IMR-90 (cell line): Measurements from ENCODE around the gene AGMO. TPM values are rescaled to one million over a fixed set of nuclear protein-coding genes. Genes with fewer than 3 reads are reported as not detected.

ENCODE experiments used
- ATAC-seq: fragments of 200-7000 bp; cut with Tn5 transposase; 2 replicates; pipeline ENCODE4 v1.9.1; 2020; ENCODE audit warnings: low read depth, mild to moderate bottlenecking, moderate library complexity
- BruUV-seq: library from RNA; stranded (reverse); fragments of 400-500 nt; replicated peaks from 2 replicates; lab custom pipeline; 2021; lab: Mats Ljungman, UMichigan
- CTCF ChIA-PET: fragments of 300-600 bp; formaldehyde crosslinking; extraction: SDS; loops from one replicate; lab custom pipeline; 2021; ENCODE audit warnings: antibody characterized with exemption; lab: Yijun Ruan, JAX
- POLR2A ChIA-PET: fragments of 300-600 bp; sonication (Branson Sonifier 250); formaldehyde crosslinking; loops from one replicate; lab custom pipeline; 2022; ENCODE audit warnings: antibody characterized with exemption; ENCODE audit not compliant: unreplicated experiment; lab: Charles Lee
- DNase-seq: peaks from one replicate; pipeline ENCODE4 v3.0.0; 2013
- H2AFZ ChIP-seq: replicated peaks from 2 replicates; pipeline ENCODE3; 2013; ENCODE audit warnings: low read length, mild to moderate bottlenecking; ENCODE audit not compliant: poor library complexity
- H2AK5ac ChIP-seq: 2 replicates; pipeline ENCODE4 v1.6.1; 2013; ENCODE audit warnings: low read depth, low read length, inconsistent platforms
- H2AK9ac ChIP-seq: replicated peaks from 2 replicates; pipeline ENCODE3; 2013; ENCODE audit warnings: mild to moderate bottlenecking, low read depth, low read length, moderate library complexity; ENCODE audit not compliant: poor library complexity
- H2BK120ac ChIP-seq: 2 replicates; pipeline ENCODE4 v1.6.1; 2013; ENCODE audit warnings: low read depth, low read length, inconsistent platforms
- H2BK15ac ChIP-seq: 3 replicates; pipeline ENCODE4 v1.6.1; 2013; ENCODE audit warnings: low read depth, low read length, inconsistent platforms
- H2BK20ac ChIP-seq: 2 replicates; pipeline ENCODE4 v1.6.1; 2013; ENCODE audit warnings: low read depth, mild to moderate bottlenecking, inconsistent platforms, low read length, moderate library complexity
- H2BK5ac ChIP-seq: 2 replicates; pipeline ENCODE4 v1.6.1; 2013; ENCODE audit warnings: mild to moderate bottlenecking, low read depth, low read length, inconsistent platforms; ENCODE audit not compliant: poor library complexity, severe bottlenecking
- H3K14ac ChIP-seq: replicated peaks from 2 replicates; pipeline ENCODE4 v1.6.1; 2013; ENCODE audit warnings: low read depth, low read length, inconsistent platforms
- H3K18ac ChIP-seq: 2 replicates; pipeline ENCODE4 v1.6.1; 2013; ENCODE audit warnings: low read depth, low read length, control low read depth
- H3K23ac ChIP-seq: 2 replicates; pipeline ENCODE4 v1.6.1; 2013; ENCODE audit warnings: low read depth, low read length, inconsistent platforms
- H3K27ac ChIP-seq: 2 replicates; pipeline ENCODE4 v1.5.1; 2013; ENCODE audit warnings: mild to moderate bottlenecking, control low read depth, low read length; ENCODE audit not compliant: insufficient read depth
- H3K27me3 ChIP-seq: 2 replicates; pipeline ENCODE4 v1.6.1; 2013; ENCODE audit warnings: low read length; ENCODE audit not compliant: control insufficient read depth, insufficient read depth
- H3K36me3 ChIP-seq: 2 replicates; pipeline ENCODE4 v1.6.1; 2013; ENCODE audit warnings: low read length, mixed read lengths; ENCODE audit not compliant: control insufficient read depth, insufficient read depth
- H3K4ac ChIP-seq: 2 replicates; pipeline ENCODE4 v1.6.1; 2013; ENCODE audit warnings: low read depth, low read length, inconsistent platforms
- H3K4me1 ChIP-seq: 2 replicates; pipeline ENCODE4 v1.6.1; 2013; ENCODE audit warnings: low read length, mixed read lengths; ENCODE audit not compliant: control insufficient read depth, insufficient read depth
- H3K4me2 ChIP-seq: 2 replicates; pipeline ENCODE4 v1.6.1; 2013; ENCODE audit warnings: low read depth, mild to moderate bottlenecking, control low read depth, low read length, moderate library complexity
- H3K4me3 ChIP-seq: 2 replicates; pipeline ENCODE4 v1.5.1; 2013; ENCODE audit warnings: low read depth, mild to moderate bottlenecking, control low read depth, low read length, moderate library complexity; ENCODE audit not compliant: insufficient read depth
- H3K56ac ChIP-seq: 2 replicates; pipeline ENCODE4 v1.6.1; 2013; ENCODE audit warnings: low read length, inconsistent platforms; ENCODE audit not compliant: insufficient read depth; ENCODE audit errors: extremely low read depth
- H3K79me1 ChIP-seq, 2 experiments: 2 replicates each; pipeline ENCODE4 v1.6.1; 2013; ENCODE audit warnings: low read length in 2 of 2, inconsistent platforms in 1 of 2, low read depth in 1 of 2
- H3K9ac ChIP-seq: 2 replicates; pipeline ENCODE4 v1.6.1; 2013; ENCODE audit warnings: low read depth, low read length, control low read depth
- H3K9me1 ChIP-seq: 2 replicates; pipeline ENCODE4 v1.6.1; 2013; ENCODE audit warnings: low read length, inconsistent platforms; ENCODE audit not compliant: insufficient read depth
- H3K9me3 ChIP-seq: 2 replicates; pipeline ENCODE4 v1.6.1; 2013; ENCODE audit warnings: low read length; ENCODE audit not compliant: control insufficient read depth, insufficient read depth
- H4K20me1 ChIP-seq: 2 replicates; pipeline ENCODE4 v1.6.1; 2013; ENCODE audit warnings: low read length, inconsistent platforms; ENCODE audit not compliant: insufficient read depth
- H4K5ac ChIP-seq: 2 replicates; pipeline ENCODE4 v1.6.1; 2013; ENCODE audit warnings: mild to moderate bottlenecking, low read depth, low read length, control low read depth
- H4K8ac ChIP-seq, 2 experiments: 2 replicates each; pipeline ENCODE4 v1.6.1; 2013; ENCODE audit warnings: low read depth in 2 of 2, low read length in 2 of 2, control low read depth in 1 of 2, inconsistent platforms in 1 of 2
- H4K91ac ChIP-seq: 2 replicates; pipeline ENCODE4 v1.6.1; 2013; ENCODE audit warnings: low read depth, low read length, inconsistent platforms; ENCODE audit not compliant: insufficient read depth
- BHLHE40 ChIP-seq: fragments of 150-350 bp; IDR thresholded peaks from 2 replicates; pipeline ENCODE4 v1.6.1; 2016; ENCODE audit warnings: mild to moderate bottlenecking, low read depth, low read length
- CEBPB ChIP-seq: IDR thresholded peaks from 2 replicates; pipeline ENCODE4 v1.6.1; 2012; ENCODE audit warnings: low read depth, low read length, improper control_type of control experiment
- CHD1 ChIP-seq: IDR thresholded peaks from 2 replicates; pipeline ENCODE4 v1.6.1; 2012; ENCODE audit warnings: low read depth, low read length, improper control_type of control experiment
- FOS ChIP-seq: fragments of 150-350 bp; IDR thresholded peaks from 2 replicates; pipeline ENCODE4 v1.6.1; 2016; ENCODE audit warnings: low read depth, low read length
- MAFK ChIP-seq: IDR thresholded peaks from 2 replicates; pipeline ENCODE4 v1.6.1; 2012; ENCODE audit warnings: low read depth, low read length, improper control_type of control experiment
- MAZ ChIP-seq: IDR thresholded peaks from 2 replicates; pipeline ENCODE4 v1.6.1; 2012; ENCODE audit warnings: low read depth, mild to moderate bottlenecking, low read length, improper control_type of control experiment, moderate library complexity, borderline replicate concordance
- MXI1 ChIP-seq: IDR thresholded peaks from 2 replicates; pipeline ENCODE4 v1.6.1; 2012; ENCODE audit warnings: low read depth, mild to moderate bottlenecking, low read length, moderate library complexity, borderline replicate concordance
- NFE2L2 ChIP-seq: fragments of 150-350 bp; IDR thresholded peaks from 2 replicates; pipeline ENCODE4 v1.6.1; 2016; ENCODE audit warnings: low read depth, mild to moderate bottlenecking, low read length
- POLR2A ChIP-seq: IDR thresholded peaks from 2 replicates; pipeline ENCODE4 v1.6.1; 2012; ENCODE audit warnings: mild to moderate bottlenecking, low read depth, low read length
- RAD21 ChIP-seq: IDR thresholded peaks from 2 replicates; pipeline ENCODE4 v1.6.1; 2012; ENCODE audit warnings: low read length, improper control_type of control experiment
- RCOR1 ChIP-seq: IDR thresholded peaks from 2 replicates; pipeline ENCODE4 v1.6.1; 2012; ENCODE audit warnings: mild to moderate bottlenecking, low read length, improper control_type of control experiment; ENCODE audit not compliant: insufficient replicate concordance
- RFX5 ChIP-seq: IDR thresholded peaks from 2 replicates; pipeline ENCODE4 v1.8.0; 2012; ENCODE audit warnings: low read depth, mild to moderate bottlenecking, low read length, moderate library complexity
- SMC3 ChIP-seq: fragments of 150-350 bp; IDR thresholded peaks from 2 replicates; pipeline ENCODE4 v1.6.1; 2016; ENCODE audit warnings: low read depth, mild to moderate bottlenecking, antibody characterized with exemption, low read length, moderate library complexity
- WGBS, 2 experiments: methylation state at CpG; one replicate each; pipeline versions ENCODE4 v1.1.5 to v1.1.7; 2013; ENCODE audit warnings: missing lambda C conversion rate in 2 of 2; ENCODE audit not compliant: insufficient read length in 1 of 2; ENCODE audit errors: extremely low coverage in 2 of 2; 5-methylcytosine and 5-hydroxymethylcytosine counted together
- dilution Hi-C: fragments of 300-500 bp; cut with HindIII; formaldehyde crosslinking; loops from one replicate; pipeline ENCODE4 v1.14.3; 2018; ENCODE audit warnings: low sequenced_read_pairs; ENCODE audit not compliant: unreplicated experiment
- in situ Hi-C: fragments of 300-500 bp; cut with MboI; formaldehyde crosslinking; loops from 3 replicates; pipeline ENCODE4 v1.14.3; 2019; ENCODE audit warnings: low sequenced_read_pairs, inconsistent platforms, mixed read lengths
- intact Hi-C: fragments of 100-400 bp; cut with micrococcal nuclease; formaldehyde crosslinking; loops from 2 replicates; pipeline ENCODE4 v1.10.0; 2022
- polyA plus RNA-seq, 3 experiments: library from polyadenylated mRNA; depleted of rRNA; stranded (reverse); fragments of >200 nt; gene quantifications; 2 replicates each; pipeline ENCODE4 v1.2.3, GENCODE V29; 2012; ENCODE audit warnings: low replicate concordance in 1 of 3
- total RNA-seq: library from RNA; depleted of rRNA; stranded (reverse); fragments of >200 nt; gene quantifications from 2 replicates; pipeline ENCODE4 v1.2.3, GENCODE V29; 2012
- TF ChIP-seq, protein P1 (sequence below): fragments of 150-350 bp; IDR thresholded peaks from 2 replicates; pipeline ENCODE4 v1.6.1; 2017; ENCODE audit warnings: mild to moderate bottlenecking, antibody characterized with exemption, low read length, low read depth
- TF ChIP-seq, protein P2 (sequence below): conservative IDR thresholded peaks from 2 replicates; pipeline ENCODE4 v1.5.1; 2012; ENCODE audit warnings: mild to moderate bottlenecking, low read depth, low read length, improper control_type of control experiment
- TF ChIP-seq, protein P3 (sequence below): fragments of 150-350 bp; IDR thresholded peaks from 2 replicates; pipeline ENCODE4 v1.6.1; 2016; ENCODE audit warnings: low read depth, mild to moderate bottlenecking, low read length, moderate library complexity, borderline replicate concordance

AGMO gene
- total and polyA plus RNA-seq, 2 of the 4 experiments (the other 2 are of a cell fraction), result not detected

DNA sequence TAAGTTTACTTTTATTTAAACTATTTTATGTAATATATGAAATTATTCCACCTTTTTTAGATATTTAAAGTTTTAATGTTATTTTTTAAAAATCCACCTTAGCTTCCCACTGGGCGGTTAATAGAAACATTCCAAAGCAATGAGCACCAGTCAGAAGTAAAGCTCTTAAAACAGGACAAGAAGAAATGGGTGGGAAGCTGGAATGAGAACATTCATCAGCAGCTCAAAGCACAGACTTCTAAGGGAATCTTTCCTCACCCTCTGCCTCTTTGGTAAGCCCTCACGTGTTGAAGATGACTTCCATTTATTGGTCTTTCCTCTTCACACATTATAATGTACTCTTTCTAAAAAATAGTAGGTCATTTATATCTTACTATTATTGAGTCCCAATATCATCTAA lies 3.1 kb downstream of the AGMO start:
- no peak for ATAC-seq
- CTCF ChIA-PET, result no interaction called here

More for the DNA sequence above, 3.1 kb downstream of the AGMO start:
- Histone ChIP-seq H3K56ac (no peak overlapping the region), H2AFZ (no peak overlapping the region), H4K8ac (no peak overlapping the region), H4K20me1 (no peaks in the 10 kb centered on the region), H2BK120ac (no peak overlapping the region), H3K4me3 (no peak overlapping the region), H3K4ac (no peak overlapping the region), H3K9ac (no peak overlapping the region), H3K18ac (no peak overlapping the region), H2BK15ac (no peak overlapping the region), H3K4me2 (no peak overlapping the region), H2AK9ac (no peak overlapping the region), H3K9me1 (no peaks in the 10 kb centered on the region), H3K23ac (no peak overlapping the region), H2BK5ac (no peak overlapping the region), H3K14ac (no peak overlapping the region), H3K9me3 (no peaks in the 10 kb centered on the region), H2BK20ac (no peak overlapping the region), H4K5ac (no peak overlapping the region), H3K4me1 (peaks cover under 1% of the 10 kb centered on the region; the same call in 1 of the 2 replicates), H3K36me3 (no peaks in the 10 kb centered on the region), H4K91ac (no peak overlapping the region), H3K79me1 (no peaks in the 10 kb centered on the region), H2AK5ac (no peak overlapping the region), H3K27ac (no peak overlapping the region), H3K27me3 (no peaks in the 10 kb centered on the region)
- intact Hi-C loops (loop anchor here (5.0 kb wide), 1 partner anchor 251 kb away; no protein-coding TSS in a partner anchor), in situ Hi-C loops (no loop called here), dilution Hi-C loops (no loop called here)
- no TSS peak for BruUV-seq
- peak; percentile 6 for DNase-seq
- no CpG with 5 or more reads among the region's 2 CpGs for WGBS, 2 experiments
- POLR2A ChIA-PET, result no interaction called here
- TF ChIP-seq, protein P1, sequence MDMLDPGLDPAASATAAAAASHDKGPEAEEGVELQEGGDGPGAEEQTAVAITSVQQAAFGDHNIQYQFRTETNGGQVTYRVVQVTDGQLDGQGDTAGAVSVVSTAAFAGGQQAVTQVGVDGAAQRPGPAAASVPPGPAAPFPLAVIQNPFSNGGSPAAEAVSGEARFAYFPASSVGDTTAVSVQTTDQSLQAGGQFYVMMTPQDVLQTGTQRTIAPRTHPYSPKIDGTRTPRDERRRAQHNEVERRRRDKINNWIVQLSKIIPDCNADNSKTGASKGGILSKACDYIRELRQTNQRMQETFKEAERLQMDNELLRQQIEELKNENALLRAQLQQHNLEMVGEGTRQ, result no peak
- TF ChIP-seq POLR2A, result no peak
- TF ChIP-seq, protein P2, sequence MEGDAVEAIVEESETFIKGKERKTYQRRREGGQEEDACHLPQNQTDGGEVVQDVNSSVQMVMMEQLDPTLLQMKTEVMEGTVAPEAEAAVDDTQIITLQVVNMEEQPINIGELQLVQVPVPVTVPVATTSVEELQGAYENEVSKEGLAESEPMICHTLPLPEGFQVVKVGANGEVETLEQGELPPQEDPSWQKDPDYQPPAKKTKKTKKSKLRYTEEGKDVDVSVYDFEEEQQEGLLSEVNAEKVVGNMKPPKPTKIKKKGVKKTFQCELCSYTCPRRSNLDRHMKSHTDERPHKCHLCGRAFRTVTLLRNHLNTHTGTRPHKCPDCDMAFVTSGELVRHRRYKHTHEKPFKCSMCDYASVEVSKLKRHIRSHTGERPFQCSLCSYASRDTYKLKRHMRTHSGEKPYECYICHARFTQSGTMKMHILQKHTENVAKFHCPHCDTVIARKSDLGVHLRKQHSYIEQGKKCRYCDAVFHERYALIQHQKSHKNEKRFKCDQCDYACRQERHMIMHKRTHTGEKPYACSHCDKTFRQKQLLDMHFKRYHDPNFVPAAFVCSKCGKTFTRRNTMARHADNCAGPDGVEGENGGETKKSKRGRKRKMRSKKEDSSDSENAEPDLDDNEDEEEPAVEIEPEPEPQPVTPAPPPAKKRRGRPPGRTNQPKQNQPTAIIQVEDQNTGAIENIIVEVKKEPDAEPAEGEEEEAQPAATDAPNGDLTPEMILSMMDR, result no peak
- no peak for TF ChIP-seq MAFK
- no peak for TF ChIP-seq BHLHE40
- TF ChIP-seq RAD21, result no peak
- TF ChIP-seq CHD1, result no peak
- TF ChIP-seq MAZ, result no peak
- no peak for TF ChIP-seq MXI1
- TF ChIP-seq SMC3, result no peak
- TF ChIP-seq, protein P3, sequence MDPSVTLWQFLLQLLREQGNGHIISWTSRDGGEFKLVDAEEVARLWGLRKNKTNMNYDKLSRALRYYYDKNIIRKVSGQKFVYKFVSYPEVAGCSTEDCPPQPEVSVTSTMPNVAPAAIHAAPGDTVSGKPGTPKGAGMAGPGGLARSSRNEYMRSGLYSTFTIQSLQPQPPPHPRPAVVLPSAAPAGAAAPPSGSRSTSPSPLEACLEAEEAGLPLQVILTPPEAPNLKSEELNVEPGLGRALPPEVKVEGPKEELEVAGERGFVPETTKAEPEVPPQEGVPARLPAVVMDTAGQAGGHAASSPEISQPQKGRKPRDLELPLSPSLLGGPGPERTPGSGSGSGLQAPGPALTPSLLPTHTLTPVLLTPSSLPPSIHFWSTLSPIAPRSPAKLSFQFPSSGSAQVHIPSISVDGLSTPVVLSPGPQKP, result no peak
- no peak for TF ChIP-seq RFX5
- no peak for TF ChIP-seq NFE2L2
- TF ChIP-seq FOS, result no peak
- TF ChIP-seq RCOR1, result no peak
- no peak for TF ChIP-seq CEBPB
